GM18907 (cell line): ENCODE data around the gene COLEC11.
"Not testable (repeated sequence)": the region's sequence is repeated elsewhere in the genome, so short reads cannot be mapped to it uniquely, and the experiment has no call there.

Source experiments
- ATAC-seq: cut with Tn5 transposase; IDR thresholded peaks from one replicate; pipeline ENCODE4 v1.9.1; 2021; ENCODE audit warnings: mild to moderate bottlenecking, moderate library complexity; ENCODE audit not compliant: unreplicated experiment

COLEC11 gene

GRCh38 chr2:3619661-3620060 is 24.7 kb downstream of the COLEC11 start:
- not testable (repeated sequence) for ATAC-seq

- no peak for ATAC-seq
Observed at GRCh38 chr2:3620834-3621233, 25.9 kb downstream of the COLEC11 start.

DNA sequence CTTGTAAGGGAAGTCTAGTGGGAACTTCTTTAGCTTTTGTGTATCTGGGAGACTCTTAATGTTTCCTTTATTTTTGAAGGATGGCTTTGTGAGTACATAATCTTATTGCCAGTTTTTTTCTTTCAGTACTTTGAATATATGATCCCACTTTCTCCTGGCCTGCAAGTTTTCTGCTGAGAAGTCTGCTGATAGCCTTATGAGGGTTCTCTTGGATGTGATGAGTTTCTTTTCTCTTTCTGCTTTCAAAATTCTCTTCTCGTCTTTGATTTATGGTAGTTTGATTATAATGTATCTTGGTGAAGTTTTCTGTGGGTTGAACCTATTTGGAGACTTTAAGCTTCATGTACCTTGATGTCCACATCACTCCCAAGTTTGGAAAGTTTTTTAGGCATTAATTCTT is 28.1 kb downstream of the COLEC11 start:
- no peak for ATAC-seq

DNA sequence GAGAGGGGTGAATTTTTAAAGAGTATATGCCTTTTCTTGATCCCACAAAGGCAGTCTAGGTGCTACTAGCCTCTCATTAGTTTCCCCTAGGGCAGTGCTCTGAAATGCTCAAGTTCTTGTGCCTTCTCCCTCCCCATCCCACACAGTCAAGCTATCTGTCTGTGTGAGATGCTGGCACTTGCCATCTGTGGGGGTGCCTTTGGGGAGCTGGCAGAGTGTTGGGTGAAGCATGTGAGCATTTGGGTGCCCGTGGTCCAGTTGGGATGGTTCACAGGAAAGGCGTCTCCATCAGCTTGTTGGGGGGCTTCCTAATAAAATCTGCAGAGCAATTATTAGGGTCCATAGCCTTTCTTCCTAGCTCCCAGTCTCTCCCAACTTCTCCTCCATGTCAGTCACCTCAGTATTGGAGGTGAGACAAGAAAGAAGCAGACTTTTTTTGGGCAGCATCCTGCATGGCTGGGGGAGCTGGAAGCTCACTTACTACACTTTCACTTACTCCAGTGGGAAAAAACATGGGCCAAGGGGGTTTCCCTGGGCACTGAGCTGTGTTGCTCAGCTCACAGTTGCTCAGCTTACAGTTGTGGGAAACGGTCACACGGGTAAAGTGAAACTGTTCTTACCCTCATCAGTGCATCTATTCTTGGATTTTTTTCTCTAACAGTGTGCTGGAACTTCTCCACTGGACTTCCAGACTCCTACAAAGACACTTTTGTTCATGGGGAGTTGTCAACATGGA is 29.3 kb downstream of the COLEC11 start:
- ATAC-seq: no peak

GRCh38 chr2:3625186-3625585 is 30.3 kb downstream of the COLEC11 start:
- no peak for ATAC-seq

GRCh38 chr2:3626118-3626811 is 31.4 kb downstream of the COLEC11 start:
- no peak for ATAC-seq

DNA sequence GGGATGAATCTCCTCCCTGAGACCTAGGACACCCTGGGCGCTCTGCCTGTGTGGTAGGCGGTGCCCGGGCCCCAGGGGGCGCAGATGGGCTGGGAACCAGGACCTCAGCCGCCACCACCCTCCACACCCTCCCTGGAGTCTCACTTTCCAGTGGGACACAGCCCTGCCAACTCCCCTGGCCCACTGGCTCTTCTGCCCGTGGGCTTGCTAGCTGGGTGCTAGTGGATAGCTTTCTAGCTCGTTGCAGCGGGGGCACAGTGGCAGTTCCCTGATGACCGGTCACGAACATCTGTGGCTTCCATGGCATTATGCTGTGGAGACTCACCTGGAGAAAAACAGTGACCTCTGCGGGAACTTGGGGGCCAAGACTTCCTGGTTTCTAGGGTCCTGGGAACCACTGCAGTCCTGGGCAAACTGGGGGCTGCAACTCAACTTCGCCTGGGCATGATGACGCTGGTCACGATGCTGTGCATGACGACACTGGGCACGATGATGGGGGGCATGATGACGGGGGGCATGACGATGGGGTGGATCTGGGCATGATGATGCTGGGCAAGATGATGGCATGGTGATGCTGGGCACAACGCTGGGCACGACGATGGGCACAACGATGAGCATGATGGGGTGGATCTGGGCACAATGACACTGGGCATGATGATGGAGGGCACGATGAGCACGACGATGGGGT is 32.0 kb downstream of the COLEC11 start:
- ATAC-seq: no peak

DNA sequence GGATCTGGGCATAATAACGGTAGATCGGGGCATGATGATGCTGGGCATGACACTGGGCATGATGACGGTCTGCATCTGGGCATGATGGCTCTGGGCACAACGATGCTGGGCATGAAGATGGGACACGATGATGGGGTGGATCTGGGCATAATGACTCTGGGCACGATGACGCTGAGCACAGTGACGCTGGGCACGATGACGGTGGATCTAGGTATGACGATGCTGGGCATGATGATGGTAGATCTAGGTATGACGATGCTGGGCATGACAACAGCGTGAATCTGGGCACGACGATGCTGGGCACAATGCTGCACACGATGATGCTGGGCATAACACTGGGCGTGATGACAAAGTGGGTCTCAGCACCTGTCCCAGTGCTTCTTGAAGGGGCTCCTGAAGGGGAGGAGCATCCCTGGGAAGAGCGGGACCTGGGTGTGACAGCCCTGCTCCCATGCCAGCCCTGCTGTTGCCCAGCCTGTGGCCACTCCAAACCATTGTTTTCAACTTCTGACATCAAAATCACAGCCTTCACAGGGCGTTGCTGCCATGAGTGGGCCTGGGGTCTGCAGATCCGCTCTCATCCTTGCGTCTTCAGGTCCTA is 32.7 kb downstream of the COLEC11 start:
- ATAC-seq: no peak

GRCh38 chr2:3628241-3628679 is 33.3 kb downstream of the COLEC11 start:
- no peak for ATAC-seq

GRCh38 chr2:3628800-3629199 is 33.9 kb downstream of the COLEC11 start:
- ATAC-seq: no peak

DNA sequence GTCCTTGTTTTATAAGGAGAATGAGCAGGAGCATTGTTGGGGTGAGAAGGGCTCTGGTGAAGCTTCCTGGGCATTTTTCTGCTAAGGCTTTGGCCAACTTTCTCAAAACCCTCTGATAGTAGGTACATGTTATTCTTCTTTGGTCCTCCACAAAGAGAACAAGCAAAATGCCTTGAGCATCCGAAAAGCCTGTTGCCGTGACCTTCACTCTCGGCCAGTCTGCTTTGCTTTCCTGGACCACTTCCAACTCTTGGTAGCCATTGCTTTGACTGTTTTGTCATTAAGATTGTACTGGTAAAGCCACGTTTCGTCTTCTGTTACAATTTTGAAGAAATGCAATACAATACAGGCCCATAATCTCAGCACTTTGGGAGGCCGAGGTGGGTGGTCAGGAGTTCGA is 35.7 kb downstream of the COLEC11 start:
- no peak for ATAC-seq

- no peak for ATAC-seq
Observed at GRCh38 chr2:3631161-3631850, 36.4 kb downstream of the COLEC11 start.

DNA sequence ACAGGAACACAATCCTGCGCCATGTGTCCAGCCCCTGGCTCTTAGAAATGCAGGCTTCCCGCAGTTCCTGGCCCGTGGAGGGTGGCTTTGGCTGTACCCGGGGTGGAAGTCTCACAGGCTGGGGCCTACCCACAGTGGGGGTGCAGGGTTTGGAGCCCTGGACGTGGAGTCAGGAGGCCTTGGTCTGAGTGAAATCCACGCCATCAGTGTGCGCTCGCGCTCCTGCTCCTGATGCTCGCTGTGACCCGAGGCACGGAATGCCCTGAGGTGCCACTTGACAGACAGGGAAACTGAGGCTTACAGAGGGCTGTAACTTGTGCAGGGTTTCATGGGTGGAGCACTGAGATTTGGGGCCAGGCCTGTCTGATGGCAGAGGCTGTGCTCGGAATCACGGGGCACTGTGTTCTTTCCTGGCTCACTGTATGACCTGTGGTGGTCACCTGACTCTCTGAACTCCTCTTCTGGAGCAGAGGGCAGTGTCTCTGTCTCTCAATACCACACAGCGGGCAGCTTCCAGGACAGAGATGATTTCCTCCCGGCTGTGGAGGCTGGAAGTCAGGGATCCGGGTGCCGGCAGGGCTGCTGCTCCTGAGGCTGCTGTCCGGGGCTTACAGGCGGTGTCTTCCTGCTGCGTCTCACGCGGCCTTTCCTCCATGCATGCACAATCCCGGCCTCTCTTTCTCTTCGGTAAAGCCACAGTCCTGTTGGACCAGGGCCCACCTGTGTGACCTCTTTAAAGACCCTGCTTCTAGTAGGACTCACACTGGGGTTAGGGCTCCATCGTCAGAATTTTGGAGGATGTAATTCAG is 37.1 kb downstream of the COLEC11 start:
- no peak for ATAC-seq

GRCh38 chr2:3633089-3633981 is 38.4 kb downstream of the COLEC11 start:
- no peak for ATAC-seq

DNA sequence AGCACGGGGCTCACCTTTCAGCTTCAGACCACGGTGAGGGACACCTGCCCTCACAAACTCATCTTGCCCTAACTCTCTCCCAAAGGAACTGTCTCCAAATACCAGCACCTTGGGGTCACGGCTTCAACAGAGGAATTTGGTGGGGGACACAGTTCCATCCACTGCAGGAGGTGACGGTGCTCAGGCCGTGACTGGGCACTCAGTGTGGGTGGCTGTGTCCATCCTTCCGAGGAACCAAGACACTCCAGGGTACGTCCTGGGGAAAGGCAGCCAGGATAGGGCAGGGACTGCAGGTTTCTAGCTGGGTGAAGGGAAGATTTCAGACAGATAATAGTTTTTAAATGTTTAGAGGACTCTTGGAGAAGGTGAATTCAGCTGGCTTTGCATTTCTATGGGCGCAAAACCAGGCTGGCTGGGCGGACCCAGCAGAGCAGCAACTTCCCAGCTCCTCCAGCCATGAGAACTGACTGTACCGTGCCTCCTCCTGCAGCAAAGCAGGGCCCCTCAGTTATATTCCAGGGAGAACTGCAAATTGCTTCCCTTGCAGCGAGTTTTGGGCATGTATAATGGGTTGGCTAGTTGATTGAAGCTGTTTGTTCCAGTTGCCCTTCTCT is 39.2 kb downstream of the COLEC11 start:
- no peak for ATAC-seq

DNA sequence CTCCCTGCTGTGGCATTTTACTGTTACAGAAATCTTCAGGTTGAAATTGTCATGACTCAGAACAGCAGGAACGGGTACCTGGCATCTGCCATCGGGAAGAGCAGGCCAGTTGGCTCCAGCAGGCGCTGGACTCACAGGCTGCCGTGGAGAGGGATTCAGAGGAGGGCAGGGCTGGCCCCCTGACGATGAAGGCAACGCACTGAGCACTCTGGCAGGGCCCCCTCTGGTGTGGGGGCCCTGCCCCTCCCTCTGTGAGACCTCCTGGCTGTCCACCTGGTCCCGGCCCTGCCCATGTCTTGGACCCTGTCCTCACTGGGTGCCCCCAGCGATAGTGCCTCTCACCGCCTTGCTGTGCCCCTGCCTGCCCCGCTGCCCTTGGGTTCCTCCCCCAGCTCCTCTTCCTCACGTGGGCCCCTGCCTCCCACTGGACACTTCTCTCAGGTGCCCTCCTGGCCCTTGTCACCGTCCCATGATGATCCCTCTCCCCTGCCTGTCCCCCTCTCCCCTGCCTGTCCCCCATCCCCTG is 39.7 kb downstream of the COLEC11 start:
- ATAC-seq: no peak

- no peak for ATAC-seq
Observed at GRCh38 chr2:3635171-3635974, 40.5 kb downstream of the COLEC11 start.

DNA sequence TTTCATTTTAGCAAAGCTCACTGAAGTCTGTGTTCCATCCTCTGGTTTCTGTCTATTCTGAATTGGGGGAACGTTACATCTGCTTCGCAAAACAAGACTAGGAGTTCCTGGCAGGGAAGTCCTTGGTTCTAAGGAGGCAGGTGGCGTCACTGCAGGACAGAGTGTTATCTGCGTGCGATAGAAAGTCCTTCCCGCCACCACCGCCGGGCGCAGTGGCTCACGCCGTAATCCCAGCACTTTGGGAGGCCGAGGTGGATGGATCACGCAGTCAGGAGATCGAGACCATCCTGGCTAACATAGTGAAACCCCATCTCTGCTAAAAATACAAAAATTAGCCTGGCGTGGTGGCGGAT is 41.0 kb downstream of the COLEC11 start:
- not testable (repeated sequence) for ATAC-seq
